CMK (cell line): ENCODE data around the gene DPYD.

Experiments used
- DNase-seq: peaks from one replicate; pipeline ENCODE4 v3.0.0-alpha.2; 2010; ENCODE audit warnings: low read depth

Gene DPYD

GRCh38 chr1:97783751-97784150, 137.1 kb downstream of the DPYD start:
- DNase-seq: no peak

GRCh38 chr1:97781762-97782337, 139.0 kb downstream of the DPYD start:
- DNase-seq: no peak

DNA sequence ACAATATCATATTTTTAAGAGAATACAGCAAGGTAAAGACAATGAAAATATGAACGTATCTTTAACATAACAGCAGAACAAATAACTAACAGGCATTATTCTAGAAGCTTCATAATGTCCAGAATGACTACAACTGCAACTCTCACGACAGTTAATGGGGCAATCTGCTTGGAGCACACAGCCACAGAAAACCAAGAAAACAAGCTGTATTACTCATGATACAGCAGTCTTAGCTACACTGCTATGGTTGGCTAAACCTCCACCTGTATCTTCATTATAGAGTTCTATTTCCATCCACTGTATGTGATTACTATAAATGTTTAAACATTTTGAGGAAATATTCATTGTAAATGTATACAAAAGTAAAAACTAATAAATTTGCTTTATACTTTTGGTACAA, 139.9 kb downstream of the DPYD start:
- no peak for DNase-seq

DNA sequence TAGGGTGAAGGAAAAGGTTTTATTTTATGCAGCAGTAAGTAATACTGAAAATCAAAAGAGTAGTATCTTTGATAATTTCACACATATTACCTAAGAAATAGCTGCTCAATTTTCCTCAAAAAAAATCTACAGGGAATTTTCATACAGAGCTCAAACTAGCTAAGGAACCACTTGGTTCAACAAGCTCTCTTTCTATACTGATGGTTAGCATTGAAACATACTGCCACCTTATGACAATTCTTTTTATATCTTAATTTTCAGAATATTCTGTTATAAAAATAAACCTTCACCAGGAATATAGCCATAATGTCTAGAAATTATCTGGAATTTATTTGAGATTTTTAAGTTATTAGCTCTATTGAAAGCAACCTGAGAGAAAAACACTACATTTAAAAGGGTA, 142.1 kb downstream of the DPYD start:
- no peak for DNase-seq

GRCh38 chr1:97770376-97770775, 150.5 kb downstream of the DPYD start:
- no peak for DNase-seq

DNA sequence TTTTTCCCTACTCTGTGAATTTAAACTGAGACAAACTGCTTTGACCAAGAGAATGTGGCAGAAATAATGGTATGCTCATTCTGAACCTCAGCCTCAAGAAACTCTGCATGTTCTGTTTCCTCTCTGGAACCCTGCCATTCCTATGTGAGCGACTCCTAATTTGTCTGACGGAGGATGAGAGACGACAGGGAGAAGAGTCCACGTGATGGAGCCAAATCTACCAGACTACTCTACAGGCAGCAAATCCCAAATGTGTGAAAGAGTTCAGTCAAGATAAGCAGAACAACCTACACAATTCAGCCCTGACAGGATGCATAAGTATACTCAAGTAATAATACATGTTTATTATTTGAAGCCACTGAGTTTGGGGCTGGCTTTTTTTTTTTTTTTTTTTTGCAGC, 153.5 kb downstream of the DPYD start:
- no peak for DNase-seq

- no peak for DNase-seq
Measured at GRCh38 chr1:97764991-97765390, 155.8 kb downstream of the DPYD start.

DNA sequence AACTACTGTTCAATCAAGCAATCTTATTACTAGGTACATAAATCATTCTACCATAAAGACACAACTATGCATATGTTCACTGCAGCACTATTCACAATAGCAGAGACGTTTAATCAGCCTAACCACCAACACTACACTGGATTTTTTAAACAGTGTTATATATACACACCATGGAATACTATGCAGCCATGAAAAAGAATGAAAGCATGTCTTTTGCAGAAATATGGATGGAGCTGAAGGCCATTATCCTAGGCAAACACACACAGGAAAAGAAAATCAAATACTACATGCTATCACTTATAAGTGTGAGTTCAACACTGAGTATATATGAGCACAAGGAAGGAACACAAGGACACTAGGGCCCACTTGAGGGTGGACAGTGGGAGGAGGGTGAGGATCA, 159.2 kb downstream of the DPYD start:
- no peak for DNase-seq

GRCh38 chr1:97759078-97759477, 161.8 kb downstream of the DPYD start:
- DNase-seq: no peak

GRCh38 chr1:97758541-97759057, 162.2 kb downstream of the DPYD start:
- no peak for DNase-seq

GRCh38 chr1:97745912-97746311, 174.9 kb downstream of the DPYD start:
- DNase-seq: no peak

- no peak for DNase-seq
Measured at GRCh38 chr1:97744977-97745376, 175.9 kb downstream of the DPYD start.

DNA sequence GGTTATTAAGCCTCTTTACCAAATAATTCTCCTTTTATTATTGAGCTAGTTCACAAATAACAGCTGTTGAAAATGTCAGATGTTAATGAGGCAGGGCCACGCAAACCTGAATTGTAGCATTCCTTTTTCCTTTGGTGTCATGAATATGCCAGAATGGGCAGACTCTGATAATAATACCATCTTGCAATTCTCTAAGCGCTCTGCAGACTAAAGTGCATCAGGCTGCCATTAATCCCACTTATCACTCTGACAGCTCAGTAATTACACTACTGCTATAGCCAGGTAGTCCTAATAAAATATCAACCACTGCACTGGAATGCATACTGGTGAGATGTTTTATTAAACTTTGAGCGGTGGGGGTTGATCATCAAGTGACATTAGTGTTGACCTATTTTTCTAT, 177.7 kb downstream of the DPYD start:
- DNase-seq: no peak

DNA sequence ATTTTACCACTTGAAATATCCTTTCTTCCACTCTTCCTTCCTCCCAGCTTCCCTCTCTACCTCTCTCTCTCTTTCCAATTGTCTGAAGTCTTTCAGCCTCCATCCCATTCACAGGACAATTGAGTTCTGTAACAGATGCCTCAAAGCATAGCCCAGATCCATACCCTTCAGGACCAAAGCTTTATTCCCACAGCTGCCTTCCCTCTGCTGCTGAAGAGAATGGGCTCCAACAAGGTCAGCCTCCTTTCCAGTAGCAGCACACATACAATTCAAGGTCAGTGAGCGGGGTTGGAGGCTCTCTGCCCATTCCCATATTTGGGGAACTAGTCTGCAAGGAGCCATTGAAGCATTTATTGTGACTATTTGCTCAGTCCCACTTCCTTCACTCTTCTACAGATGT, 179.9 kb downstream of the DPYD start:
- DNase-seq: no peak

DNA sequence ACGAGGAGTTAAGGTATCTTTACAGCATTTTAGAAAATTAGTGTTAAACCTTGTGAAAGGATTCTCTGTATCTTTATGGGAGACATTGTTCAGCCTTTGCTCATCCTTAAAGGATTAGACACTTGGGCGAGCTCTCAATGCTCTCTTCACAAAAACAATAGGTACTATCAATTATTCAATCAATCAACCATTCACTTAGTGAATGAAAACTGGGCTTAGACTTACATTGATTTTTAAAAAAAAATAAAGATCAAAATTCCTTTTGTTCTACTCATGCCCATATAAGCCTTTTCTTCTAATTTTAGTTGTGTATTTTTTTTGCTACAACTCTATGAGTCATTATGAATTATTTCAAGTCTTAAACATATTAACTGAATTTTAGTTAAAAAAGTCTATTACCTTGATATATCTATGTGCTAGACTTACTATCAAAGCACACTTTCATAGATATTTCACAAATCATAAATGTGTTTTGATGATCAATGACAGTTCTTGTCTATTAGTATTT, 181.2 kb downstream of the DPYD start:
- DNase-seq: no peak

GRCh38 chr1:97738270-97738669, 182.6 kb downstream of the DPYD start:
- DNase-seq: no peak

GRCh38 chr1:97730271-97730670, 190.6 kb downstream of the DPYD start:
- DNase-seq: no peak

DNA sequence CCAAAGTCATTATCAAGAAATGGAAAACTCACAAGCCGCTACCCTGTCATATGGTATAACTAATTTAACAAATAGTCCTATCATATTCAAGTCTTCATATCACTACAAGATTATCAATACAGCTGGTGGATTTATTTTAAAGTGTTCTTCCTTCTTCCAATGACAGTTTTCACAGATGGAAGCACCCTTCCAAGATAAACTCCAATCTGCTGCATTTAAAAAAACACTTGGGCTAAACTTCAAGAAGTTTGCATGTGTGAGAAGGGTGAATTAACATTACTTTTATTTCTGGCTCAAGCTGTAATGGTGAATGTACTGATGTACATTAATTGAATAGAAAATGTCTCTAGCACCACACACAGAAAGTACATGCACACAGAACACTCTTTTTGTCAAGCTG, 192.4 kb downstream of the DPYD start:
- DNase-seq: no peak

- DNase-seq: no peak
Measured at GRCh38 chr1:97727029-97727428, 193.8 kb downstream of the DPYD start.

DNA sequence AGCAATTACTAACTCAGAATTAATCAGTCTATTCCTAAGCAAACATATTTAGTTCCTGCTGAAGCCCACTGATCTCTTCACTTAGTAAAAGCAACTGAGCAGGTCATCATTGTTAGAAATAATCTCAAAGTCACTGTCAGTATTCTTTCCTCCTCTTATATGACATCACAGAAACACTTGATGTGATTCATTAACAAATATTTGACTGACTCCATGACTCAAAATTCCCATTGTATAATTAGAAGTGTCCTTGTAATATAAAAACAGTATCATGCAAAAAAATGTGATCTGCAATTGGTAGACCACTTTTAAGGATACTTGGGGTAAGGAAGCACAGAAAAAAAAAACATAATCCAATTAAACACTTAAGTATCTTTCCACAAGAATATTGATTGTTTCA, 194.4 kb downstream of the DPYD start:
- DNase-seq: no peak

DNA sequence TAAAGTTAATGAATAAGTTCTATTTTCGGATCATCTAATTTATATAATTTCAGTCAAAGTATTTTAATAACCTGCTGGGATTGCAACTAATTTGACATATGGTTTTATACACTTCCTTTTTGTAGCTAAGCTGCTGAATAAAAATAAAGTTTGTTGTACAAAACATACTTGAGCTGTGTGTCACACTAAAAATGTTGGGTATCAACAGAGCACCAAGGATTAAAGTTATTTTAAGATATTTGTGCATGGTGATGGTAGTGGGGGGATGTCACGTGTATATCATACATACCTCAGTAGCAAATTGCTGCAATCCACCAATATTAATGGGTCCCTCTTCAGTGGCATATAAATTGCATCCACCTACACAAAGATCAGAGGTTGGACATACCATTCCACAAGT, 199.6 kb downstream of the DPYD start:
- no peak for DNase-seq

DNA sequence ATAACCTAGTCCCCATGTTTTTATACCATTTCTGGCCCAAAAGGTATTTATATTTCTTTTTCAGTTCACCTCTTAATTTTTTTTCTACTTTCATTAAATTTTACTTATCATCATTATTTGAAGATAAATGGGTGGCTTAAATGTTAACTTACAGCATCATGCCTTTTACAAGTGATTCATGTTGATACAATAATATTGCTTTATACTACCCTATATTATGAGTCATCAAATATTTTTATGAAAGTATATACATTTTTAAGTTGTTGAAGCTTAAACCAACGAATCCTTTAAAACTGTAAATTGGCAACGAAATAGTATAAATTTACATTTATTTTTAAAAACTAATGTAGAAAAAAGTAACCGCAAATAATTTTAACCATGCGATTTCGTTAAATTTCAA, 207.9 kb downstream of the DPYD start:
- no peak for DNase-seq

DNA sequence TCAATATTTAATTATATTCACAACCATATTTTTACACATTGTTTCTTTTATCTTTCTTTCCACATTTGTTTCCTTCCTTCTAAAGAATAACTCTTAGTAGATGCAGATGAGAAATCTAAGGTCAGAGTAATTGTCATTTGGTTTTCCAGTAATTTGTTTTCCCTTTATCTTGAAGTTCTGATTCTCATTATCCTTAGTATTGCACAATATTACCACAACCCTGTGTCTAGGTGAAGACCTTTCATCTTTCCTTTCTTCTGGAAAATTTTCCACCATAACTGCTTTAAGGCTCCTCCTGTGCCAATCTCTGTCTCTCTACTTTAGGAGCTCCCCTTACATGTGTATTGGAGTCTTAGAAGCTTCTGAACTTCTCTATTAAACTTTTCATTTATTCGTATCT, 209.0 kb downstream of the DPYD start:
- DNase-seq: no peak

GRCh38 chr1:97693601-97694000, 227.2 kb downstream of the DPYD start:
- no peak for DNase-seq

- no peak for DNase-seq
Measured at GRCh38 chr1:97691325-97691724, 229.5 kb downstream of the DPYD start.
